RWPE2 (cell line): Measurements from ENCODE around the gene ASAP2.

Experiments used
- ATAC-seq: fragments of 200-7000 bp; cut with Tn5 transposase; 3 replicates; pipeline ENCODE4 v1.9.1; 2021; ENCODE audit warnings: low read depth
- DNase-seq: peaks from one replicate; pipeline ENCODE4 v3.0.0-alpha.2; 2020; ENCODE audit warnings: low spot score
- H3K27ac ChIP-seq: fragments of 450-650 bp; 2 replicates; pipeline ENCODE4 v1.5.1; 2017; ENCODE audit warnings: mild to moderate bottlenecking; ENCODE audit not compliant: poor library complexity, severe bottlenecking
- H3K27me3 ChIP-seq: fragments of 250-450 bp; sonication (Bioruptor Pico); 2 replicates; pipeline ENCODE4 v1.5.1; 2021; ENCODE audit warnings: mild to moderate bottlenecking, moderate library complexity; ENCODE audit not compliant: insufficient read depth, poor library complexity, severe bottlenecking
- H3K36me3 ChIP-seq: fragments of 250-450 bp; sonication (Bioruptor Pico); 2 replicates; pipeline ENCODE4 v1.5.1; 2020; ENCODE audit warnings: low read depth, mild to moderate bottlenecking, moderate library complexity
- H3K4me1 ChIP-seq: fragments of 250-450 bp; sonication (Bioruptor Pico); 2 replicates; pipeline ENCODE4 v1.5.1; 2021; ENCODE audit warnings: mild to moderate bottlenecking, moderate library complexity; ENCODE audit not compliant: insufficient read depth, poor library complexity, severe bottlenecking
- H3K4me3 ChIP-seq: fragments of 250-450 bp; sonication (Bioruptor Pico); 2 replicates; pipeline ENCODE4 v1.5.1; 2021; ENCODE audit warnings: mild to moderate bottlenecking, moderate library complexity; ENCODE audit not compliant: severe bottlenecking
- H3K9me3 ChIP-seq: fragments of 250-450 bp; sonication (Bioruptor Pico); 2 replicates; pipeline ENCODE4 v1.5.1; 2021; ENCODE audit warnings: mild to moderate bottlenecking, moderate library complexity; ENCODE audit not compliant: severe bottlenecking
- TF ChIP-seq, protein P1 (sequence below): fragments of 450-650 bp; IDR thresholded peaks from one replicate; pipeline ENCODE4 v1.5.1; 2017; ENCODE audit warnings: mild to moderate bottlenecking, moderate library complexity; ENCODE audit not compliant: poor library complexity, severe bottlenecking

The ASAP2 gene

DNA sequence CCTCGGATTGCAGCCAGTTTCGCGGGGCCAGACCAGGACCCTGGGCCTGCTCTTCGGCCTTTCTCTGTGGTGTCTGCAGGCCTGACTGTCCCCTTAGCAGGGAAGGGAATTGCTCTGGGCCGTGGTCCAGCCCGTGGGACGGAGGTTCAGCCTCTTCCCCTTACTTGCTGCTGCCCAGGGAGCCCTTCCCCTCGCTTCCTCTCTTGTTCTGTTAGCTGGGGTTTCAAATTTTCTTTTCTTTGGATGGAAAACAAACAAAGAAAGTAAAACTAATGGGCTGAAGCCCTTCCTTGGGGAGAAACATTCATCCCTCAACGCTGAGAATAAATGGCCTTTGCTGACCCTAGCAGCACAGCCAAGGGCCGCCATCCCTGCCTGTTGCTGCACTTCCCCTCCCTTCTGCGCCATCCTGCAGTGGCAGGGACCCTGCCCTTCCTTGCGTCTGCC, 52.4 kb downstream of the ASAP2 start:
- H3K27ac ChIP-seq = peak overlapping the region; percentile 1
- H3K9me3 ChIP-seq = no peaks in the 10 kb centered on the region
- no peak overlapping the region for H3K4me3 ChIP-seq
- TF ChIP-seq, protein P1, sequence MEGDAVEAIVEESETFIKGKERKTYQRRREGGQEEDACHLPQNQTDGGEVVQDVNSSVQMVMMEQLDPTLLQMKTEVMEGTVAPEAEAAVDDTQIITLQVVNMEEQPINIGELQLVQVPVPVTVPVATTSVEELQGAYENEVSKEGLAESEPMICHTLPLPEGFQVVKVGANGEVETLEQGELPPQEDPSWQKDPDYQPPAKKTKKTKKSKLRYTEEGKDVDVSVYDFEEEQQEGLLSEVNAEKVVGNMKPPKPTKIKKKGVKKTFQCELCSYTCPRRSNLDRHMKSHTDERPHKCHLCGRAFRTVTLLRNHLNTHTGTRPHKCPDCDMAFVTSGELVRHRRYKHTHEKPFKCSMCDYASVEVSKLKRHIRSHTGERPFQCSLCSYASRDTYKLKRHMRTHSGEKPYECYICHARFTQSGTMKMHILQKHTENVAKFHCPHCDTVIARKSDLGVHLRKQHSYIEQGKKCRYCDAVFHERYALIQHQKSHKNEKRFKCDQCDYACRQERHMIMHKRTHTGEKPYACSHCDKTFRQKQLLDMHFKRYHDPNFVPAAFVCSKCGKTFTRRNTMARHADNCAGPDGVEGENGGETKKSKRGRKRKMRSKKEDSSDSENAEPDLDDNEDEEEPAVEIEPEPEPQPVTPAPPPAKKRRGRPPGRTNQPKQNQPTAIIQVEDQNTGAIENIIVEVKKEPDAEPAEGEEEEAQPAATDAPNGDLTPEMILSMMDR = no peak
- no peaks in the 10 kb centered on the region for H3K27me3 ChIP-seq
- peaks cover 30% of the 10 kb centered on the region for H3K4me1 ChIP-seq
- peaks cover 3% of the 10 kb centered on the region for H3K36me3 ChIP-seq
- ATAC-seq (no peak), DNase-seq (no peak)

DNA sequence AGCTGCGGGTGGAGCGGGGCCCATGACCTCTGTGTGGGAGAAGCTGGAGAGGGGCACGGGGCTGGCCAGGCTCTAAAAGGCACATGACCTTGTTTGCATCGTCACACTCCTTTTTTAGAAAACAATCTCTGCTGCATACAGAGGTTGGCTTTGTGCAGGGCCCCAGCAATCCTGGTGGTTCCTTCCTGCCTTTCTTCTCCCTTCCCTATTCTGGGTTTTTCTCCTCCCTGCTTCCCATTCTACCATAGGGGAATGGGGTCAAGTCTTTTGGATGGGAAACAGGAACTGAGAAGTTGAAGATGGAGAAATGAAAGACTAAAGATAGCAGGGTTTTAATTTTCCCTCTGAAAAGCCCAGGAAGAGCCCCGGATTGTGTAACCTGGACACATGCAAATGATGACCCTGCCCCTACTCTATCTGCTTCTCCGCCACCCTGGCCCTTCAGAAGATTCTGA, 53.9 kb downstream of the ASAP2 start:
- Histone ChIP-seq H3K27ac (peak overlapping the region; percentile 21), H3K27me3 (no peaks in the 10 kb centered on the region), H3K4me3 (no peak overlapping the region), H3K9me3 (no peaks in the 10 kb centered on the region), H3K4me1 (peaks cover 21% of the 10 kb centered on the region), H3K36me3 (no peaks in the 10 kb centered on the region; the same call in none of the 2 replicates)
- ATAC-seq = no peak
- DNase-seq = no peak
- TF ChIP-seq, protein P1 = no peak

DNA sequence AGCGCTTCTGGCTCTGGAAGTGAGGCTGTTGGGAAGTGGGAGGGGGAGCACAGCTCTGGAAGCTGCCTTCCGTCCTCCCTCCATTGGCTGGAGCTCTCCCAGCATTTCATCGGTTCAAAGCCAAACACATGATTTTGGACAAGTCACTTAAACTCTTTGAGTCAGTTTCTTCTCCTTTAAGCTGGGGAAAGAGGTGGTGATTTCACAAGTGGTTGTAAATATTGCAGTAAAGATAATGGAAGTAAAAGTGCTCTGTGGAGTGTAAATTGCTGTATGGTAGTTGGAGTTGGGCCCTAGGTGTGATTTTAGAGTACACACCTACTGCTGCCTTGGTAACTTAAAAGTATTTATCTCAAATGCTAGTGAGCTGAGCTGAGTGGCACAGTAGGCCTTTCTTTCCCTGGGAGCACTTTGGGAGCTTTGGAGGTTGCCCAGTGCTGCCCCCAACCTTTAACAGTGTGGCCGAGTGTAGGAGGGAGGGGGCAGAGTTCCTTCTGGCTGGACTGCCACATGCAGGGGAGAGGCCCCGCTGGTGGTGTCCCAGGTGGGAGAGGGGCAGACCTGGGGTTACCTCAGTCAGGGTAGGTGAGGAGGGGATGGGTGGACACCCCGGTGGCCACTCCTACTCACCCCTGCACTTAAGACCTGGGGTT, 54.7 kb downstream of the ASAP2 start:
- Histone ChIP-seq H3K27me3 (no peaks in the 10 kb centered on the region), H3K4me1 (peaks cover 15% of the 10 kb centered on the region), H3K9me3 (no peaks in the 10 kb centered on the region), H3K27ac (peak overlapping the region; percentile 21), H3K4me3 (no peak overlapping the region), H3K36me3 (peaks cover 2% of the 10 kb centered on the region)
- DNase-seq (no peak), ATAC-seq (no peak)
- TF ChIP-seq, protein P1 = no peak

GRCh38 chr2:9262671-9263171, 56.1 kb downstream of the ASAP2 start:
- Histone ChIP-seq H3K4me3 (no peak overlapping the region), H3K4me1 (peaks cover 5% of the 10 kb centered on the region), H3K27me3 (no peaks in the 10 kb centered on the region), H3K36me3 (peaks cover 14% of the 10 kb centered on the region), H3K27ac (peak overlapping the region; percentile 21), H3K9me3 (no peaks in the 10 kb centered on the region)
- TF ChIP-seq, protein P1 = no peak
- no peak for DNase-seq
- no peak for ATAC-seq

GRCh38 chr2:9263428-9263827, 56.8 kb downstream of the ASAP2 start:
- DNase-seq = no peak
- Histone ChIP-seq H3K4me3 (no peak overlapping the region), H3K9me3 (no peaks in the 10 kb centered on the region), H3K27ac (peak overlapping the region; percentile 21), H3K36me3 (peaks cover 14% of the 10 kb centered on the region), H3K27me3 (no peaks in the 10 kb centered on the region), H3K4me1 (peaks cover 5% of the 10 kb centered on the region)
- ATAC-seq = no peak
- TF ChIP-seq, protein P1 = no peak
